ENCODE data around the gene CEP57L1.

DNA sequence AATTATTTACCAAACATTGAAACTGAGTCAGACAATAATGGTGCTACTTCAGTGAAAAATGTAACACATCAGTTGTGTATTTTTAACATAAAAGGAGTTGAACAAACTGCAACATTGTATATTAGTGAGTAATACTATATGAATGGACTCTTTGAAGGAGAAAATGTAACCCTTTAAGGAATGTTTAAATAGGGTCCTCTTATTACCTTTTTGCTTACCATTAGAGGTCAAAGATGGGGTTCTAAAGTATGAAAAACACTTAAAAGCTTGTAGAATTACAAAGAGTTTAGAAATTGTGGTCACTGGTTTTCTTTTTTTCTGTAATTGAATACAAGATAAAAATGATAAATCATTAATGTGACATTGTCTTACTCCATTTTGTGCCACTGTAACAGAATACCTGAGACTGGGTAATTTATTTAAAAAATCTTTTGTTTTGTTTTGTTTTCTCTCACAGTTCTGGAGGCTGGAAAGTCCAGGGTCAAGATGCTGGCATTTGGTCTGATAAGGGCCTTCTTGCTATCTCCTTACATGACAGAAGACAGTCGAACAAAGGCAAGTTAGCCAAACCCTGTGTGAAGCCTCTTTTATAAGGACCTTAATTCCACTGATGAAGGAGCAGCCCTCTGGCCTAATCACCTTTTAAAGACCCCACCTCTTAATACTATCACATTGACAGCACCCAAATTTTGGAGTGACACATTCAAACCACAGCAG lies 43.8 kb upstream of the CEP57L1 start:
- TF ChIP-seq, protein P1, sequence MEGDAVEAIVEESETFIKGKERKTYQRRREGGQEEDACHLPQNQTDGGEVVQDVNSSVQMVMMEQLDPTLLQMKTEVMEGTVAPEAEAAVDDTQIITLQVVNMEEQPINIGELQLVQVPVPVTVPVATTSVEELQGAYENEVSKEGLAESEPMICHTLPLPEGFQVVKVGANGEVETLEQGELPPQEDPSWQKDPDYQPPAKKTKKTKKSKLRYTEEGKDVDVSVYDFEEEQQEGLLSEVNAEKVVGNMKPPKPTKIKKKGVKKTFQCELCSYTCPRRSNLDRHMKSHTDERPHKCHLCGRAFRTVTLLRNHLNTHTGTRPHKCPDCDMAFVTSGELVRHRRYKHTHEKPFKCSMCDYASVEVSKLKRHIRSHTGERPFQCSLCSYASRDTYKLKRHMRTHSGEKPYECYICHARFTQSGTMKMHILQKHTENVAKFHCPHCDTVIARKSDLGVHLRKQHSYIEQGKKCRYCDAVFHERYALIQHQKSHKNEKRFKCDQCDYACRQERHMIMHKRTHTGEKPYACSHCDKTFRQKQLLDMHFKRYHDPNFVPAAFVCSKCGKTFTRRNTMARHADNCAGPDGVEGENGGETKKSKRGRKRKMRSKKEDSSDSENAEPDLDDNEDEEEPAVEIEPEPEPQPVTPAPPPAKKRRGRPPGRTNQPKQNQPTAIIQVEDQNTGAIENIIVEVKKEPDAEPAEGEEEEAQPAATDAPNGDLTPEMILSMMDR (conservative IDR thresholded peaks at IDR 0.05; ENCODE audit: low read depth, low read length) = no peak
- no peak for TF ChIP-seq EZH2 (IDR thresholded peaks at IDR 0.05; ENCODE audit: low read length, unreplicated experiment)
